K562 (cell line): Measurements from ENCODE around the gene LRFN2. TPM values are rescaled to one million over a fixed set of nuclear protein-coding genes. Genes with fewer than 3 reads are reported as not detected.
A peak's percentile ranks its signal among the peaks of the same experiment; 100 is the strongest.

Source experiments
- ATAC-seq: fragments of 200-7000 bp; cut with Tn5 transposase; 3 replicates; pipeline ENCODE4 v1.9.1; 2020; ENCODE audit warnings: moderate library complexity
- BruUV-seq: library from RNA; stranded (reverse); fragments of 400-500 nt; replicated peaks from 2 replicates; lab custom pipeline; 2021; lab: Mats Ljungman, UMichigan
- CTCF ChIA-PET: fragments of 300-600 bp; formaldehyde crosslinking; extraction: SDS; loops from one replicate; lab custom pipeline; 2021; ENCODE audit warnings: low intra/inter-chr PET ratio; lab: Yijun Ruan, JAX
- POLR2A ChIA-PET: fragments of 300-600, 350-650 bp; sonication (Branson Sonifier 250); formaldehyde crosslinking; extraction: SDS; loops from one replicate; lab custom pipeline; 2021; ENCODE audit warnings: antibody characterized with exemption, inconsistent platforms; lab: Yijun Ruan, JAX
- DNase-seq, 4 experiments: peaks; one replicate each; pipeline versions ENCODE4 v3.0.0 to v3.0.0-alpha.2; 2011 to 2018; ENCODE audit warnings: low spot score in 3 of 4, mixed read lengths in 3 of 4; ENCODE audit errors: extremely low read depth in 1 of 4
- FAIRE-seq: peaks from 2 replicates; lab custom pipeline; 2011; peaks lifted over from hg19 to GRCh38; lab: Jason Lieb, UNC
- H2AFZ ChIP-seq: 2 replicates; pipeline ENCODE4 v1.6.0; 2011; ENCODE audit warnings: low read depth, low read length, control low read depth, inconsistent platforms
- H3K27ac ChIP-seq: fragments of 200-600 bp; 3 replicates; pipeline ENCODE4 v1.8.0; 2011; ENCODE audit warnings: low read depth, mild to moderate bottlenecking, control low read depth, inconsistent platforms, low read length, moderate library complexity, mixed read lengths; ENCODE audit errors: extremely low read depth
- H3K27me3 ChIP-seq, 2 experiments: fragments of 300-600 bp in 1 of 2; 2 replicates in 1 of 2; 3 replicates in 1 of 2; pipeline versions ENCODE4 v1.6.0 to v1.8.0; 2011; ENCODE audit warnings: inconsistent platforms in 2 of 2, low read length in 2 of 2, mild to moderate bottlenecking in 1 of 2, mixed read lengths in 1 of 2, moderate library complexity in 1 of 2; ENCODE audit not compliant: control insufficient read depth in 2 of 2, insufficient read depth in 2 of 2
- H3K36me3 ChIP-seq: fragments of 300-600 bp; 3 replicates; pipeline ENCODE4 v1.8.0; 2011; ENCODE audit warnings: mild to moderate bottlenecking, low read length, inconsistent platforms; ENCODE audit not compliant: control insufficient read depth, insufficient read depth
- H3K4me1 ChIP-seq, 2 experiments: fragments of 200-600 bp in 1 of 2; replicated peaks in 1 of 2; 2 replicates in 1 of 2; 3 replicates in 1 of 2; pipeline versions ENCODE4 v1.5.1 to v1.8.0; 2011; ENCODE audit warnings: inconsistent platforms in 2 of 2, low read length in 2 of 2, mild to moderate bottlenecking in 1 of 2, mixed read lengths in 1 of 2, moderate library complexity in 1 of 2; ENCODE audit not compliant: control insufficient read depth in 2 of 2, insufficient read depth in 2 of 2
- H3K4me2 ChIP-seq: 2 replicates; pipeline ENCODE4 v1.6.1; 2011; ENCODE audit warnings: low read length, control low read depth, inconsistent platforms, mixed read lengths; ENCODE audit not compliant: insufficient read depth
- H3K4me3 ChIP-seq: fragments of 200-600 bp; sonication (generic), shearing (Covaris generic); 2 replicates; pipeline ENCODE4 v1.5.1; 2016; ENCODE audit warnings: control low read depth, inconsistent platforms
- H3K79me2 ChIP-seq: fragments of 200-600 bp; 3 replicates; pipeline ENCODE4 v1.8.0; 2011; ENCODE audit warnings: low read length, inconsistent platforms; ENCODE audit not compliant: control insufficient read depth, insufficient read depth
- H3K9ac ChIP-seq, 2 experiments: 2 replicates each; pipeline versions ENCODE4 v1.6.0 to v1.6.1; 2011; ENCODE audit warnings: low read depth in 2 of 2, low read length in 2 of 2, control low read depth in 1 of 2, inconsistent platforms in 1 of 2, mild to moderate bottlenecking in 1 of 2, mixed read lengths in 1 of 2; ENCODE audit not compliant: insufficient read depth in 1 of 2
- H3K9me1 ChIP-seq: one replicate; pipeline ENCODE4 v1.6.0; 2011; ENCODE audit warnings: inconsistent platforms, mild to moderate bottlenecking, low read length, moderate library complexity; ENCODE audit not compliant: control insufficient read depth, insufficient read depth
- H3K9me3 ChIP-seq: replicated peaks from 2 replicates; pipeline ENCODE4 v1.5.1; 2011; ENCODE audit warnings: low read depth, low read length, inconsistent platforms; ENCODE audit not compliant: control insufficient read depth, insufficient read depth
- H4K20me1 ChIP-seq: replicated peaks from 2 replicates; pipeline ENCODE4 v1.6.1; 2011; ENCODE audit warnings: low read length, inconsistent platforms, mixed read lengths; ENCODE audit not compliant: control insufficient read depth, insufficient read depth
- FOSL1 ChIP-seq: fragments of 200-800 bp; sonication (Bioruptor generic); conservative IDR thresholded peaks from 2 replicates; pipeline ENCODE4 v1.6.1; 2016; ENCODE audit warnings: missing genetic modification characterization, missing compliant biosample characterization
- KAT2B ChIP-seq: IDR thresholded peaks from one replicate; pipeline ENCODE4 v1.6.1; 2012; ENCODE audit warnings: low read depth, mild to moderate bottlenecking, control low read depth, inconsistent platforms, low read length, moderate library complexity
- MTA1 ChIP-seq: fragments of 450-650 bp; IDR thresholded peaks from 2 replicates; pipeline ENCODE4 v1.6.1; 2017; ENCODE audit warnings: borderline replicate concordance
- POU5F1 ChIP-seq: fragments of 150-350 bp; IDR thresholded peaks from 2 replicates; pipeline ENCODE4 v1.6.1; 2014; ENCODE audit warnings: borderline replicate concordance, low read length, low read depth, mild to moderate bottlenecking; ENCODE audit not compliant: partially characterized antibody
- YBX1 ChIP-seq: fragments of 450-650 bp; IDR thresholded peaks from 2 replicates; pipeline ENCODE4 v1.7.1; 2016; ENCODE audit warnings: mild to moderate bottlenecking
- ZNF12 ChIP-seq: sonication (generic); formaldehyde crosslinking; IDR thresholded peaks from 2 replicates; pipeline ENCODE4 v1.4.0; 2020; ENCODE audit warnings: mild to moderate bottlenecking, missing genetic modification reagents
- ZNF134 ChIP-seq: fragments of 250-450 bp; sonication (Bioruptor Pico); conservative IDR thresholded peaks from 2 replicates; pipeline ENCODE4 v1.4.0; 2020
- WGBS: fragments of 100-300 bp; shearing (Covaris generic); methylation state at CpG from one replicate; pipeline ENCODE4 v1.1.6; 2016; ENCODE audit warnings: low coverage, mixed read lengths; ENCODE audit not compliant: insufficient coverage; ENCODE audit errors: missing lambda C conversion rate; 5-methylcytosine and 5-hydroxymethylcytosine counted together
- in situ Hi-C: fragments of 300-500 bp; cut with MboI; formaldehyde crosslinking; loops from 4 replicates; pipeline ENCODE4 v1.15.0; 2018; ENCODE audit warnings: inconsistent platforms, mixed read lengths
- intact Hi-C: fragments of 100-400 bp; cut with micrococcal nuclease; formaldehyde crosslinking; loops from 2 replicates; pipeline ENCODE4 v1.14.2; 2022
- polyA plus RNA-seq, 8 experiments: library from polyadenylated mRNA; depleted of rRNA in 4 of 8; stranded (reverse) in 5 of 8; unstranded in 3 of 8; fragments of >200 nt; fragmentation: Nextera tagmentation in 2 of 8; fragmentation: Illumina TruSeq in 1 of 8; extraction: Ambion mirVana in 2 of 8; extraction: Trizol in 1 of 8; gene quantifications; 2 replicates each; pipeline versions ENCODE4 v1.2.1 to v1.2.3, GENCODE V29; 2011 to 2014; ENCODE audit warnings: inconsistent platforms in 1 of 8, missing spikeins in 1 of 8
- total RNA-seq, 7 experiments: library from RNA; depleted of rRNA in 6 of 7; stranded (reverse); fragments of >200 nt in 6 of 7; fragmentation: Illumina TruSeq in 2 of 7; extraction: Trizol in 2 of 7; gene quantifications; 2 replicates each; pipeline versions ENCODE4 v1.2.1 to v1.2.3, GENCODE V29; 2011 to 2021; ENCODE audit warnings: low replicate concordance in 1 of 7
- TF ChIP-seq, protein P1 (sequence below): sonication (generic); formaldehyde crosslinking; IDR thresholded peaks from 2 replicates; pipeline ENCODE4 v1.9.0; 2022; ENCODE audit warnings: mild to moderate bottlenecking, missing genetic modification reagents
- TF ChIP-seq, protein P2 (sequence below): fragments of 450-650 bp; formaldehyde crosslinking; IDR thresholded peaks from 2 replicates; pipeline ENCODE4 v1.4.0; 2020; ENCODE audit warnings: mild to moderate bottlenecking, mixed read lengths
- TF ChIP-seq, protein P3 (sequence below): sonication (generic); formaldehyde crosslinking; IDR thresholded peaks from 2 replicates; pipeline ENCODE4 v1.5.0; 2020; ENCODE audit warnings: missing genetic modification reagents
- TF ChIP-seq, protein P4 (sequence below): fragments of 200-800 bp; sonication (Bioruptor generic); IDR thresholded peaks from 2 replicates; pipeline ENCODE4 v1.6.1; 2017; ENCODE audit warnings: missing genetic modification characterization, missing compliant biosample characterization

The LRFN2 gene
- total and polyA plus RNA-seq, 9 of the 15 experiments (the other 6 are each of a cell fraction or from before 2014, with no cell fraction given), result not detected

DNA sequence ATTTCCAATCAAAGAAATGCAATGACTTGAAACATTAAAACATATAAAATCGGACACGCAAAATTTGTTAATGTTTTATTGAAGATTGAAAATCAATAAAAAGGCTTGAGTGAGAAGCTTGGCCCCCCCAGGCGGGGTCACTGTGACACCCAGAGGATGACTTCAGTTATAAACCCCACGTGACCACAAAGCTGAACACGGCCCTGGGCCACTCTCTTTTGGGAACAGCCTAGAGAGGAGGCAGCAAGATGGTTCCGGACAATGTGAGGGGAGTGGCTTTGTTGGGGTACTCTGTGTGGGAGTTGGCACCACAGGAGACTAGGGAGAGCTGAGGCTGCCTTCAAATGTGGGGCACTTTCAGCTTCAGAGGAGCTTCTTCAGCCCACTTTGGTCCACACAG, 172.5 kb downstream of the LRFN2 start:
- no TSS peak for BruUV-seq
- CTCF ChIA-PET, result no interaction called here

More for the DNA sequence above, 172.5 kb downstream of the LRFN2 start:
- POLR2A ChIA-PET, result interaction anchor here (0.6 to 1.0 kb wide), 2 partner anchors 44 to 47 kb away, joined by 4 to 5 read pairs; no protein-coding TSS in a partner anchor
- no peaks in the 10 kb centered on the region for H3K9me3 ChIP-seq
- no peaks in the 10 kb centered on the region for H3K9me1 ChIP-seq
- 0% methylated on average over 6 of the region's 6 CpGs for WGBS
- H3K4me2 ChIP-seq, result no peak overlapping the region
- no peak for FAIRE-seq
- no peaks in the 10 kb centered on the region for H3K36me3 ChIP-seq
- TF ChIP-seq ZNF12, result no peak
- TF ChIP-seq, protein P1, sequence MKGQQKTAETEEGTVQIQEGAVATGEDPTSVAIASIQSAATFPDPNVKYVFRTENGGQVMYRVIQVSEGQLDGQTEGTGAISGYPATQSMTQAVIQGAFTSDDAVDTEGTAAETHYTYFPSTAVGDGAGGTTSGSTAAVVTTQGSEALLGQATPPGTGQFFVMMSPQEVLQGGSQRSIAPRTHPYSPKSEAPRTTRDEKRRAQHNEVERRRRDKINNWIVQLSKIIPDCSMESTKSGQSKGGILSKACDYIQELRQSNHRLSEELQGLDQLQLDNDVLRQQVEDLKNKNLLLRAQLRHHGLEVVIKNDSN, result peak; percentile 46; the same call in 1 of the 2 replicates
- TF ChIP-seq ZNF134, result no peak
- TF ChIP-seq, protein P2, sequence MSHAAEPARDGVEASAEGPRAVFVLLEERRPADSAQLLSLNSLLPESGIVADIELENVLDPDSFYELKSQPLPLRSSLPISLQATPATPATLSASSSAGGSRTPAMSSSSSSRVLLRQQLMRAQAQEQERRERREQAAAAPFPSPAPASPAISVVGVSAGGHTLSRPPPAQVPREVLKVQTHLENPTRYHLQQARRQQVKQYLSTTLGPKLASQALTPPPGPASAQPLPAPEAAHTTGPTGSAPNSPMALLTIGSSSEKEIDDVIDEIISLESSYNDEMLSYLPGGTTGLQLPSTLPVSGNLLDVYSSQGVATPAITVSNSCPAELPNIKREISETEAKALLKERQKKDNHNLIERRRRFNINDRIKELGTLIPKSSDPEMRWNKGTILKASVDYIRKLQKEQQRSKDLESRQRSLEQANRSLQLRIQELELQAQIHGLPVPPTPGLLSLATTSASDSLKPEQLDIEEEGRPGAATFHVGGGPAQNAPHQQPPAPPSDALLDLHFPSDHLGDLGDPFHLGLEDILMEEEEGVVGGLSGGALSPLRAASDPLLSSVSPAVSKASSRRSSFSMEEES (CRISPR knock-in tag), result 0 out of 2 replicates have a peak, but pooled peaks have one; percentile 10
- TF ChIP-seq MTA1, result no peak
- TF ChIP-seq, protein P3, sequence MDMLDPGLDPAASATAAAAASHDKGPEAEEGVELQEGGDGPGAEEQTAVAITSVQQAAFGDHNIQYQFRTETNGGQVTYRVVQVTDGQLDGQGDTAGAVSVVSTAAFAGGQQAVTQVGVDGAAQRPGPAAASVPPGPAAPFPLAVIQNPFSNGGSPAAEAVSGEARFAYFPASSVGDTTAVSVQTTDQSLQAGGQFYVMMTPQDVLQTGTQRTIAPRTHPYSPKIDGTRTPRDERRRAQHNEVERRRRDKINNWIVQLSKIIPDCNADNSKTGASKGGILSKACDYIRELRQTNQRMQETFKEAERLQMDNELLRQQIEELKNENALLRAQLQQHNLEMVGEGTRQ, result peak; percentile 67
- no peak for TF ChIP-seq YBX1
- TF ChIP-seq, protein P4, sequence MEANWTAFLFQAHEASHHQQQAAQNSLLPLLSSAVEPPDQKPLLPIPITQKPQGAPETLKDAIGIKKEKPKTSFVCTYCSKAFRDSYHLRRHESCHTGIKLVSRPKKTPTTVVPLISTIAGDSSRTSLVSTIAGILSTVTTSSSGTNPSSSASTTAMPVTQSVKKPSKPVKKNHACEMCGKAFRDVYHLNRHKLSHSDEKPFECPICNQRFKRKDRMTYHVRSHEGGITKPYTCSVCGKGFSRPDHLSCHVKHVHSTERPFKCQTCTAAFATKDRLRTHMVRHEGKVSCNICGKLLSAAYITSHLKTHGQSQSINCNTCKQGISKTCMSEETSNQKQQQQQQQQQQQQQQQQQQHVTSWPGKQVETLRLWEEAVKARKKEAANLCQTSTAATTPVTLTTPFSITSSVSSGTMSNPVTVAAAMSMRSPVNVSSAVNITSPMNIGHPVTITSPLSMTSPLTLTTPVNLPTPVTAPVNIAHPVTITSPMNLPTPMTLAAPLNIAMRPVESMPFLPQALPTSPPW, result peak; percentile 26; the same call in 1 of the 2 replicates
- TF ChIP-seq FOSL1 (tag), result no peak
- TF ChIP-seq KAT2B, result no peak
- TF ChIP-seq POU5F1, result no peak
- TF ChIP-seq, all 486 proteins: peak for 4
- no peaks in the 10 kb centered on the region for H3K4me1 ChIP-seq
- ATAC-seq, result peak; percentile 58; the same call in 2 of the 3 replicates
- H3K27ac ChIP-seq, result no peak overlapping the region
- peaks cover 5% of the 10 kb centered on the region for H4K20me1 ChIP-seq
- DNase-seq, result peak in 2 of 4 experiments; percentile 36 to 43
- H3K79me2 ChIP-seq, result no peaks in the 10 kb centered on the region
- intact Hi-C loops, result no loop called here
- H2AFZ ChIP-seq, result no peak overlapping the region
- peaks cover 22 to 66% of the 10 kb centered on the region in 2 experiments for H3K27me3 ChIP-seq
- H3K4me3 ChIP-seq, result no peak overlapping the region
- in situ Hi-C loops, result no loop called here
- H3K9ac ChIP-seq, result no peak overlapping the region
